ENCODE results near the gene UBE4B.

- TF ChIP-seq, protein P1, sequence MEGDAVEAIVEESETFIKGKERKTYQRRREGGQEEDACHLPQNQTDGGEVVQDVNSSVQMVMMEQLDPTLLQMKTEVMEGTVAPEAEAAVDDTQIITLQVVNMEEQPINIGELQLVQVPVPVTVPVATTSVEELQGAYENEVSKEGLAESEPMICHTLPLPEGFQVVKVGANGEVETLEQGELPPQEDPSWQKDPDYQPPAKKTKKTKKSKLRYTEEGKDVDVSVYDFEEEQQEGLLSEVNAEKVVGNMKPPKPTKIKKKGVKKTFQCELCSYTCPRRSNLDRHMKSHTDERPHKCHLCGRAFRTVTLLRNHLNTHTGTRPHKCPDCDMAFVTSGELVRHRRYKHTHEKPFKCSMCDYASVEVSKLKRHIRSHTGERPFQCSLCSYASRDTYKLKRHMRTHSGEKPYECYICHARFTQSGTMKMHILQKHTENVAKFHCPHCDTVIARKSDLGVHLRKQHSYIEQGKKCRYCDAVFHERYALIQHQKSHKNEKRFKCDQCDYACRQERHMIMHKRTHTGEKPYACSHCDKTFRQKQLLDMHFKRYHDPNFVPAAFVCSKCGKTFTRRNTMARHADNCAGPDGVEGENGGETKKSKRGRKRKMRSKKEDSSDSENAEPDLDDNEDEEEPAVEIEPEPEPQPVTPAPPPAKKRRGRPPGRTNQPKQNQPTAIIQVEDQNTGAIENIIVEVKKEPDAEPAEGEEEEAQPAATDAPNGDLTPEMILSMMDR (conservative IDR thresholded peaks at IDR 0.05): no peak
- no peak for TF ChIP-seq ZFX (IDR thresholded peaks at IDR 0.05)
Measured at GRCh38 chr1:10208537-10208936, 175.8 kb downstream of the UBE4B start.
